Nucleus accumbens (tissue), 56 donors: Measurements from ENCODE around the gene IKZF3.

Experiments used
- DNase-seq, 56 donors: peaks; one replicate each; lab custom pipeline; 2025; lab: John Stamatoyannopoulos, UW

IKZF3 gene

DNA sequence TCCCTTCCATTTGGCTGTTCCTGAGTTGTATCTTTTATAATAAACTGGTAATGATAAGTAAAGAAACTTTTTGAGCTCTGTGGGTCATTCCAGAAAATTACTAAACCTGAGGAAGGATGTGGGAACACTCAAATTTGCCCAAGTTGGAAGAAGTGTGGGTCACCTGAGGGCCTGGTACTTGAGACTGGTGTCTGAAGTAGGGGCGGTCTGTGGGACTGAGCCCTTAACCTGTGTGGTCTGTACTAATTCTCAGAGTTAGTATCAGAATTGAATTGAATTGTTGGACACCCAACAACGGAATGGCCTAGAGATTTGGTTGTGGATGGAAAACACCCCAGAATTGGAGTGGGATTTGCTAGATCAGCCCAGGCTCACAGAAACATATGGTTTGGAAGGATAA lies 43.1 kb downstream of the IKZF3 start:
- DNase-seq: no peak

GRCh38 chr17:39820541-39820940 lies 43.6 kb downstream of the IKZF3 start:
- DNase-seq: no peak

GRCh38 chr17:39818358-39819000 lies 45.6 kb downstream of the IKZF3 start:
- DNase-seq: no peak

- DNase-seq: no peak
These were observed 47.8 kb downstream of the IKZF3 start for GRCh38 chr17:39816272-39816671.

- DNase-seq: no peak
These were observed 49.6 kb downstream of the IKZF3 start for GRCh38 chr17:39814497-39814896.

DNA sequence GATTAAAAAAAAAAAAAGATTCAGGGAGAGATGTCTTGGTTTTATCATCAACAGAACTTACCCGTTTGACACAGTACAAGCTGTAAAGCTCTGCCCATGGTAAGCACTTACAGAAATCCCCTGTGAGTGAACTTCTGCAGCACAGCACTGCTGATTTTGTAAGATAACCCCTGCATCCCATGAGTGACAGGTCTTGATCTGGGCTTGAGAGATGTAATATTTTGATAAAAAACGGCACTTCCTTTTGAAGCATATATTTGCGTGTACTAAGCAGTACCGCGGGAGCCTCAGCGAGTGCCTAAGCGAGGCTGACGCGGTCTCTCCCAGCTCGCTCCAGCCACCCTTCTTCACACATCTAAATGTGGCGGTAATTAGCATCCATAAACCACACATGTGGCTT lies 50.5 kb downstream of the IKZF3 start:
- DNase-seq: no peak

DNA sequence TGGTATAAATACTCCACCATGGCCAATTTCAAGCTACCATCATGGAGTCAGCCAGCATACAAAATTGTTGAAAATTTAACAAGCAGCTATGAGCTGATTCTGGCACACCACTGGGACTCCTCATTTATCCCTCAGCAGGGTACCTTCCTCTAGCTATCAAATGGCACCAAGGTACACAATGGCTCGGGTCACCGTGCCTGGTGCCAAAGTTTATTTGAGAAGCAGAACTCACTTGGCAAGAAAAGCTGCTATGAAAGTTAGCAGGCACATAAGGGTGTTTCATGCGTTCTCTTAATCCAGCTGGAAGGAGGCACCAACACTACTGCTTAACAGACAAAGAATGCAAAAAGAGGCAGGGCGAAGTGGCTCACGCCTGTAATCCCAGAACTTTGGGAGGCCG lies 51.6 kb downstream of the IKZF3 start:
- DNase-seq: no peak

GRCh38 chr17:39810939-39811728 lies 53.0 kb downstream of the IKZF3 start:
- no peak for DNase-seq

DNA sequence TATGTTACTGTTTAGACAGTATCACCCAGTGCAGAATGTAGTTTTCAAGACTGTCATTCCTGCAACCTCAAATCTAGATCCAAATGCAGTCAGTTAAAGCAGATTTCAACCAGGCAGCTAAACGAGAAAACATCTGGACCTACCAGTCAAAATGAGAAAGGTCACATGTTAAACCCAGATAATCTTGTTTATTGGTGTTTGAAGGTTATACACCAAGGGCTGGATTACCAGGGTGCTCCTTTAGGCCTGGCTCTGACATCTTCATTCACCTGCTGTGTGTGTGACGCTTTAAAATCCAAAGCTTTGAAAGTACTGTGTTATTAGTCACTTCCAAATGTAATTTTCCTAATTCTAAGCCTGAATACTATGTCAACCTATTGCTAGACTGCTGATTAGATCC lies 54.9 kb downstream of the IKZF3 start:
- DNase-seq: no peak

DNA sequence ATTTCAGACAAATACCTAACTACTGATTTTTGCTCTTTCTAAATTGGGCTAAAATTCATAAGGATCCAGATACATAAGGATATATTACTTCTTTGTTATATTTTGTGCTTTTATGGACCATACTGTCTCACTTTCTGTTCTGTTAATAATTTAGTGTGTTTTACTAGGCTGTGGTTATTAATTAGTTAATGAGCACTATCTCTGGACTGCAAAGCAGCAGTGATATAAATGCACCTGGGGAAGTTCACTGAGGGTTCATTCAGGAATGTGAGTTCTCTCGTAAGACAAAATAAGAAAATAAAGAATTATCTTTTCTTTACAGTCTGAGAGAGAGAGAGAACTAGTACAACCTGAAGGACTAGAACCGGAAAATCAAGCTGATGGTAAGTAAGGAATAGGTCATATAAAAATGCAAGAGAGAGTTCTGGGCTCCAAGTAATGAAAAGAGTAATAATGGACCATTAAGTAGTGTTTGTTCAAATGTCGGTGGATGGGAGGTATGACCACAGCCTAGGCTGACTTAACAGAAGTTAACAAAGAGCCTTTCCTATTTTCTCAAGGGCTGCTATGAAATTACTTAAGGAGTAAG lies 55.6 kb downstream of the IKZF3 start:
- no peak for DNase-seq

- DNase-seq: no peak
These were observed 59.3 kb downstream of the IKZF3 start for GRCh38 chr17:39804839-39805238.

GRCh38 chr17:39801055-39801454 lies 63.1 kb downstream of the IKZF3 start:
- DNase-seq: no peak

GRCh38 chr17:39800540-39800939 lies 63.6 kb downstream of the IKZF3 start:
- no peak for DNase-seq

DNA sequence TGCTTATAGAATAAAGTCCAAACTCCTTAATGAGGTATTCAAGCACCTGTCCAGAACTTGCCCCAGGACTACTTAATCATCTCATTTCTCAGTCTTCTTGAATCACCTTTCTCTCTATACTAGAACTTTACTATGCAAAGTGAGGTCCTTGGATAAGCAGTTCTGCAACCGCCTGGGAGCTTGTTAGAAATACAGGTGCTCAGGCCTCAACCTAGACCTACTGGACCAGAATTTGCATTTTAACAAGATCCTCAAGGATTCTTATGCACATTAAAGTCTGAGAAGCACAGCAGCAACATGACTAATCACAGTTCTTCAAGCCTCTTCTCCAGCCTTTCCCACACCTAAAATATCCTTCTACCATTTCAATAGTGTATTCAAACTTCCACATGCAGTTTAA lies 64.7 kb downstream of the IKZF3 start:
- no peak for DNase-seq

- DNase-seq: no peak
These were observed 69.7 kb downstream of the IKZF3 start for GRCh38 chr17:39794249-39794970.

- no peak for DNase-seq
These were observed 70.7 kb downstream of the IKZF3 start for GRCh38 chr17:39793301-39793872.

DNA sequence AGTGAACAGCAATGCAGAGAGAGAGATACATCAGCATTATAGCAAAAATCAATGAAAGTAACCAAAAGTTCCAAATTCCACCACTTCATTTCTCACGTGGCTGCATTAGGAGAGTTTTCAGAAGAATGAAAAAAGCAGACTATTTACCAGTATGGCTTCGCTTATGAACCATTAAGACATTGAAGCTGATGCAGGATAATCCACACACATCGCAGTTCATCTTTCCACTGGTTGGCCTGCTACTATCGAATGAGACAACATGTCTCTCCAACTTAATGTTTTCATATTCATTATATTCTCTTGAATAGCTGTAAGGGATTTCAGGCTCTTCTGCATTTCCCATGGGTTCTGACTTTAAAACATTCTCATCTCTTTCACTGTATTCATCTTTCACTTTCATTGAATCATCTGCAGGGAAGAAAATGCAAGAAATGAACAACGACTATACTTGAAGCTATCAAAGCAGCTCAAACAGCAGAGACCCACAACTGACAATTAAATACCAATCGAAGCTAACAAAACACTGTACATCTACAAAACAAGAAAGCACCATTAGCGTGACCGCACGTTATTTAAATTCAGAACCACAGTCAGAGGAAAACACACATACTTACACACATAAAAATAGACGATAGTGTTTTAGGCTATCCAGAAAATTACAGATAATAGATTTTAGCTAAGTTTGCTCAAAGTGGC lies 71.4 kb downstream of the IKZF3 start:
- DNase-seq: no peak

DNA sequence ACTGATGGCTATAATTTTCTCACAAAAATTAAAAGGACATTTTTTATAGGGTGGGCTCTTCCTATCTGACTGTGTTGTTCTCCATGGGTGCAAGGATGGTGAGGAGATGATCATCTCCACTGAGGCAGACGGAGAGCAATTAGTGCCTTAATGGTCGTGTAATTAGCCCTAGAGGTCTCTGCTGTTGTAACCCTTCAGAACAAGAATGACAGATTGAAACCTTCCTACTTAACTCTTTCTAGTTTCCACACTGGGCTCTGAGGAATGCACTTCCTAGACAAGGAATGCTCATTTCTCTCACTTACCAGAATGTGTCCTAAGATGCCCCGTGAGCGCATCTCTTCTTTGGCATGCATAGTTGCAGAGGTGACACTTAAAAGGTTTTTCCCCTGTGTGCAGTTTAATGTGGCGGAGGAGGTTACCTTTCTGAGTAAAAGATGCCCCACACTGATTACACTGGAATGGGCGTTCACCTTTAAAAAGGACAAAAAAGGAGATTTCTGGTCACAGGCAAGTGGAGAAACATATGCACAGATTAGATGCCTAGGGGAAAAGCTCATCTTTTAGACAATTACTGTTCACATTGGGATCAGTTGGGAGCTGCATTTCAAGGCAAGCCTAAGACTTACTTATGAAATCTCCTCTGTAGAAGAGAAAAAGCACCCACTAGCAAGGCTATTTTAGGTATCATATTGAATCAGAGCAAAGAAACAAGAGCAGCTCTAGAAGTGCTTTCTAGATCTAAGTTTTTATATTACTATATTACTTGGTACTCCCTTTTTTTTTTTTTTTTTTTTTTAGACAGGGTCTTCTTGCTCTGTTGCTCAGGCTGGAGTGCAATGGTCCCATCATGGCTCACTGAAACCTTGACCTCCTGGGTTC lies 72.8 kb downstream of the IKZF3 start:
- no peak for DNase-seq

- DNase-seq: no peak
These were observed 76.2 kb downstream of the IKZF3 start for GRCh38 chr17:39787743-39788484.
